ENCODE measurements around the gene DIS3L. TPM values are rescaled to one million over a fixed set of nuclear protein-coding genes. Genes with fewer than 3 reads are reported as not detected.
"Not testable (repeated sequence)": the region's sequence is repeated elsewhere in the genome, so short reads cannot be mapped to it uniquely, and the experiment has no call there.

DIS3L gene
- polyA plus RNA-seq, 4 donors: 33.8 to 43.8 (median 38.2) TPM

GRCh38 chr15:66276546-66276945, 16.8 kb upstream of the DIS3L start:
- no peak for DNase-seq (ENCODE audit: low read depth in 4 of 4, low spot score in 3 of 4)

GRCh38 chr15:66278056-66278455, 15.3 kb upstream of the DIS3L start:
- no peak for DNase-seq (ENCODE audit: low read depth in 4 of 4, low spot score in 3 of 4)

- DNase-seq (ENCODE audit: low read depth in 4 of 4, low spot score in 3 of 4): no peak
These were observed 14.7 kb upstream of the DIS3L start for GRCh38 chr15:66278671-66279070.

- no peak for DNase-seq (ENCODE audit: low read depth in 4 of 4, low spot score in 3 of 4)
These were observed 9.1 kb upstream of the DIS3L start for GRCh38 chr15:66284271-66284670.

GRCh38 chr15:66285533-66286280, 7.7 kb upstream of the DIS3L start:
- no peak for DNase-seq (ENCODE audit: low read depth in 4 of 4, low spot score in 3 of 4)

GRCh38 chr15:66287461-66288057, 5.8 kb upstream of the DIS3L start:
- DNase-seq (ENCODE audit: low read depth in 4 of 4, low spot score in 3 of 4): no peak

GRCh38 chr15:66288093-66288492, 5.3 kb upstream of the DIS3L start:
- no peak for DNase-seq (ENCODE audit: low read depth in 4 of 4, low spot score in 3 of 4)

GRCh38 chr15:66288551-66289185, 4.7 kb upstream of the DIS3L start:
- no peak for DNase-seq (ENCODE audit: low read depth in 4 of 4, low spot score in 3 of 4)

GRCh38 chr15:66290007-66290406, 3.4 kb upstream of the DIS3L start:
- DNase-seq (ENCODE audit: low read depth in 4 of 4, low spot score in 3 of 4): no peak

GRCh38 chr15:66290518-66290917, 2.9 kb upstream of the DIS3L start:
- no peak for DNase-seq (ENCODE audit: low read depth in 4 of 4, low spot score in 3 of 4)

- no peak for DNase-seq (ENCODE audit: low read depth in 4 of 4, low spot score in 3 of 4)
These were observed 1.4 kb upstream of the DIS3L start for GRCh38 chr15:66291816-66292570.

GRCh38 chr15:66292571-66293418, 573 bp upstream of the DIS3L start:
- no peak for DNase-seq (ENCODE audit: low read depth in 4 of 4, low spot score in 3 of 4)

GRCh38 chr15:66294157-66294931, 976 bp downstream of the DIS3L start:
- DNase-seq (ENCODE audit: low read depth in 4 of 4, low spot score in 3 of 4): no peak

- DNase-seq (ENCODE audit: low read depth in 4 of 4, low spot score in 3 of 4): no peak
These were observed 1.5 kb downstream of the DIS3L start for GRCh38 chr15:66294932-66295235.

- DNase-seq (ENCODE audit: low read depth in 4 of 4, low spot score in 3 of 4): no peak
These were observed 2.8 kb downstream of the DIS3L start for GRCh38 chr15:66296186-66296585.

GRCh38 chr15:66298803-66299251, 5.5 kb downstream of the DIS3L start:
- no peak for DNase-seq (ENCODE audit: low read depth in 4 of 4, low spot score in 3 of 4)

- no peak for DNase-seq (ENCODE audit: low read depth in 4 of 4, low spot score in 3 of 4)
These were observed 9.3 kb downstream of the DIS3L start for GRCh38 chr15:66302489-66303278.

- not testable (repeated sequence) for DNase-seq (ENCODE audit: low read depth in 4 of 4, low spot score in 3 of 4)
These were observed 11.1 kb downstream of the DIS3L start for GRCh38 chr15:66304425-66304824.

GRCh38 chr15:66306381-66306780, 13.0 kb downstream of the DIS3L start:
- no peak for DNase-seq (ENCODE audit: low read depth in 4 of 4, low spot score in 3 of 4)
